Stimulated activated CD8-positive, alpha-beta memory T cell treated with anti-CD3 and anti-CD28 coated beads, Interleukin-2, amount 100 ng/mL, for 48 hours (primary cell): ENCODE results near the gene SELPLG.
"Not testable (repeated sequence)": the region's sequence is repeated elsewhere in the genome, so short reads cannot be mapped to it uniquely, and the experiment has no call there.

ENCODE experiments used
- DNase-seq, 2 donors: peaks; one replicate each; pipeline ENCODE4 v3.0.0-alpha.2; 2020; ENCODE audit warnings: low read depth in 2 of 2

SELPLG gene

GRCh38 chr12:108656247-108656646, 22.6 kb upstream of the SELPLG start:
- not testable (repeated sequence) for DNase-seq

GRCh38 chr12:108655812-108656175, 22.1 kb upstream of the SELPLG start:
- not testable (repeated sequence) for DNase-seq

GRCh38 chr12:108654622-108655021, 20.9 kb upstream of the SELPLG start:
- not testable (repeated sequence) for DNase-seq

GRCh38 chr12:108653922-108654321, 20.2 kb upstream of the SELPLG start:
- DNase-seq = no peak

- no peak for DNase-seq
Measured at GRCh38 chr12:108653082-108653516, 19.4 kb upstream of the SELPLG start.

GRCh38 chr12:108650083-108650482, 16.4 kb upstream of the SELPLG start:
- DNase-seq = no peak

- no peak for DNase-seq
Measured at GRCh38 chr12:108649669-108650068, 16.0 kb upstream of the SELPLG start.

GRCh38 chr12:108649126-108649525, 15.4 kb upstream of the SELPLG start:
- DNase-seq = no peak

- no peak for DNase-seq
Measured at GRCh38 chr12:108648371-108648770, 14.7 kb upstream of the SELPLG start.

- no peak for DNase-seq
Measured at GRCh38 chr12:108647585-108648287, 14.0 kb upstream of the SELPLG start.

GRCh38 chr12:108646600-108647579, 13.2 kb upstream of the SELPLG start:
- no peak for DNase-seq

- DNase-seq = no peak
Measured at GRCh38 chr12:108645686-108646599, 12.2 kb upstream of the SELPLG start.

GRCh38 chr12:108644811-108645120, 11.1 kb upstream of the SELPLG start:
- no peak for DNase-seq

- no peak for DNase-seq
Measured at GRCh38 chr12:108643941-108644810, 10.5 kb upstream of the SELPLG start.

- DNase-seq = no peak
Measured at GRCh38 chr12:108642899-108643654, 9.4 kb upstream of the SELPLG start.

GRCh38 chr12:108642269-108642870, 8.7 kb upstream of the SELPLG start:
- DNase-seq = no peak

GRCh38 chr12:108641446-108642268, 8.0 kb upstream of the SELPLG start:
- no peak for DNase-seq

GRCh38 chr12:108640802-108641445, 7.2 kb upstream of the SELPLG start:
- no peak for DNase-seq
